GM19351 (cell line): Measurements from ENCODE around the gene LMO1.

Source experiments
- ATAC-seq: cut with Tn5 transposase; IDR thresholded peaks from one replicate; pipeline ENCODE4 v1.9.1; 2021; ENCODE audit warnings: mild to moderate bottlenecking, moderate library complexity; ENCODE audit not compliant: unreplicated experiment

Gene LMO1

GRCh38 chr11:8207080-8208000 lies 56.3 kb downstream of the LMO1 start:
- no peak for ATAC-seq

- ATAC-seq: no peak
Measured at GRCh38 chr11:8206251-8207079, 57.2 kb downstream of the LMO1 start.

- ATAC-seq: no peak
Measured at GRCh38 chr11:8205566-8205965, 58.1 kb downstream of the LMO1 start.

- no peak for ATAC-seq
Measured at GRCh38 chr11:8204596-8204995, 59.1 kb downstream of the LMO1 start.

GRCh38 chr11:8204025-8204424 lies 59.7 kb downstream of the LMO1 start:
- ATAC-seq: no peak

GRCh38 chr11:8203414-8203715 lies 60.3 kb downstream of the LMO1 start:
- ATAC-seq: no peak

GRCh38 chr11:8202516-8203413 lies 60.9 kb downstream of the LMO1 start:
- no peak for ATAC-seq

- peak; percentile 67 for ATAC-seq
Measured at GRCh38 chr11:8201644-8202365, 61.9 kb downstream of the LMO1 start.

GRCh38 chr11:8199676-8200075 lies 64.0 kb downstream of the LMO1 start:
- ATAC-seq: no peak

- ATAC-seq: no peak
Measured at GRCh38 chr11:8196749-8197148, 66.9 kb downstream of the LMO1 start.

- ATAC-seq: no peak
Measured at GRCh38 chr11:8194956-8195355, 68.7 kb downstream of the LMO1 start.

GRCh38 chr11:8192896-8193209 lies 70.8 kb downstream of the LMO1 start:
- no peak for ATAC-seq

- ATAC-seq: peak; percentile 63
Measured at GRCh38 chr11:8192016-8192895, 71.4 kb downstream of the LMO1 start.

- ATAC-seq: no peak
Measured at GRCh38 chr11:8190431-8190830, 73.2 kb downstream of the LMO1 start.

- no peak for ATAC-seq
Measured at GRCh38 chr11:8186429-8186828, 77.2 kb downstream of the LMO1 start.

- no peak for ATAC-seq
Measured at GRCh38 chr11:8183111-8183510, 80.6 kb downstream of the LMO1 start.

GRCh38 chr11:8180469-8180868 lies 83.2 kb downstream of the LMO1 start:
- no peak for ATAC-seq

GRCh38 chr11:8178297-8178696 lies 85.4 kb downstream of the LMO1 start:
- no peak for ATAC-seq

- no peak for ATAC-seq
Measured at GRCh38 chr11:8177136-8177535, 86.5 kb downstream of the LMO1 start.
